ENCODE data around the gene RTN4R. TPM values are rescaled to one million over a fixed set of nuclear protein-coding genes. Genes with fewer than 3 reads are reported as not detected.

The RTN4R gene
- total RNA-seq, 2 experiments from 2014 or later, result 0.36 to 0.50 TPM

GRCh38 chr22:20238901-20239675 is 29.0 kb downstream of the RTN4R start:
- no peaks in the 10 kb centered on the region for H3K27me3 Mint-ChIP-seq
- TF ChIP-seq, protein P1, sequence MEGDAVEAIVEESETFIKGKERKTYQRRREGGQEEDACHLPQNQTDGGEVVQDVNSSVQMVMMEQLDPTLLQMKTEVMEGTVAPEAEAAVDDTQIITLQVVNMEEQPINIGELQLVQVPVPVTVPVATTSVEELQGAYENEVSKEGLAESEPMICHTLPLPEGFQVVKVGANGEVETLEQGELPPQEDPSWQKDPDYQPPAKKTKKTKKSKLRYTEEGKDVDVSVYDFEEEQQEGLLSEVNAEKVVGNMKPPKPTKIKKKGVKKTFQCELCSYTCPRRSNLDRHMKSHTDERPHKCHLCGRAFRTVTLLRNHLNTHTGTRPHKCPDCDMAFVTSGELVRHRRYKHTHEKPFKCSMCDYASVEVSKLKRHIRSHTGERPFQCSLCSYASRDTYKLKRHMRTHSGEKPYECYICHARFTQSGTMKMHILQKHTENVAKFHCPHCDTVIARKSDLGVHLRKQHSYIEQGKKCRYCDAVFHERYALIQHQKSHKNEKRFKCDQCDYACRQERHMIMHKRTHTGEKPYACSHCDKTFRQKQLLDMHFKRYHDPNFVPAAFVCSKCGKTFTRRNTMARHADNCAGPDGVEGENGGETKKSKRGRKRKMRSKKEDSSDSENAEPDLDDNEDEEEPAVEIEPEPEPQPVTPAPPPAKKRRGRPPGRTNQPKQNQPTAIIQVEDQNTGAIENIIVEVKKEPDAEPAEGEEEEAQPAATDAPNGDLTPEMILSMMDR (IDR thresholded peaks at IDR 0.05), result no peak
- H3K4me1 Mint-ChIP-seq (ENCODE audit: low read depth), result peaks cover 29% of the 10 kb centered on the region
- no peaks in the 10 kb centered on the region for H3K27me3 ChIP-seq (ENCODE audit: control insufficient read depth in 1 of 2, insufficient read depth in 2 of 2, low read length in 2 of 2)
- no peak for ATAC-seq (ENCODE audit: poor library complexity)
- H3K4me1 ChIP-seq (ENCODE audit: insufficient read depth, low read length), result peaks cover 81% of the 10 kb centered on the region
- ChIA-PET CTCF (interaction anchor here (1.0 to 1.6 kb wide), 2 partner anchors 19 to 82 kb away, joined by 3 to 7 read pairs; no protein-coding TSS in a partner anchor), POLR2A (interaction anchor here (1.1 to 2.3 kb wide), 2 partner anchors 33 to 218 kb away, joined by 3 to 8 read pairs; partner anchors contain the start of gene TANGO2)
- no peaks in the 10 kb centered on the region for H3K36me3 Mint-ChIP-seq (ENCODE audit: low read depth)
- no peak overlapping the region for H3K4me3 ChIP-seq (ENCODE audit: low read length)
- H3K4me3 Mint-ChIP-seq, result no peak overlapping the region
- peak in 3 of 14 experiments; percentile 31 to 40 (median 33) for DNase-seq
- H3K27ac ChIP-seq (ENCODE audit: low read depth in 1 of 2, low read length in 2 of 2), result peak overlapping the region; percentile 60 to 70
- intact Hi-C loops (cut with DNase I, micrococcal nuclease), result loop anchor here in 1 of 2 experiments (2.0 kb wide), 1 partner anchor 60 kb away; no protein-coding TSS in a partner anchor
- peak overlapping the region; percentile 71 for H3K27ac Mint-ChIP-seq
- H3K36me3 ChIP-seq (ENCODE audit: insufficient read depth, low read length), result no peaks in the 10 kb centered on the region
- no peaks in the 10 kb centered on the region for H3K9me3 Mint-ChIP-seq
- H3K9me3 ChIP-seq (ENCODE audit: control insufficient read depth in 1 of 2, insufficient read depth in 1 of 2, low read length in 2 of 2), result peaks cover 0 to under 1% of the 10 kb centered on the region in 2 experiments

GRCh38 chr22:20238536-20238900 is 29.6 kb downstream of the RTN4R start:
- ATAC-seq (ENCODE audit: poor library complexity) (peak; percentile 43), DNase-seq (peak in 13 of 14 experiments; percentile 27 to 78 (median 51))
- CTCF ChIA-PET, result interaction anchor here (1.0 to 1.6 kb wide), 2 partner anchors 20 to 82 kb away, joined by 3 to 7 read pairs; no protein-coding TSS in a partner anchor
- intact Hi-C loops (cut with DNase I, micrococcal nuclease), result loop anchor here in 1 of 2 experiments (2.0 kb wide), 1 partner anchor 60 kb away; no protein-coding TSS in a partner anchor
- peaks cover 23% of the 10 kb centered on the region for H3K4me1 Mint-ChIP-seq (ENCODE audit: low read depth)
- H3K27me3 ChIP-seq (ENCODE audit: control insufficient read depth in 1 of 2, insufficient read depth in 2 of 2, low read length in 2 of 2), result no peaks in the 10 kb centered on the region
- no peak overlapping the region for H3K4me3 ChIP-seq (ENCODE audit: low read length)
- H3K9me3 ChIP-seq (ENCODE audit: control insufficient read depth in 1 of 2, insufficient read depth in 1 of 2, low read length in 2 of 2), result no peaks in the 10 kb centered on the region
- peaks cover 75% of the 10 kb centered on the region for H3K4me1 ChIP-seq (ENCODE audit: insufficient read depth, low read length)
- H3K4me3 Mint-ChIP-seq, result no peak overlapping the region
- no peaks in the 10 kb centered on the region for H3K36me3 Mint-ChIP-seq (ENCODE audit: low read depth)
- POLR2A ChIA-PET, result interaction anchor here (1.1 to 2.3 kb wide), 2 partner anchors 32 to 218 kb away, joined by 3 to 8 read pairs; partner anchors contain the start of gene TANGO2
- no peaks in the 10 kb centered on the region for H3K27me3 Mint-ChIP-seq
- H3K27ac Mint-ChIP-seq, result peak overlapping the region; percentile 71
- H3K27ac ChIP-seq (ENCODE audit: low read depth in 1 of 2, low read length in 2 of 2), result peak overlapping the region; percentile 60 to 70
- TF ChIP-seq, protein P1 (IDR thresholded peaks at IDR 0.05), result peak; percentile 26
- no peaks in the 10 kb centered on the region for H3K9me3 Mint-ChIP-seq
- no peaks in the 10 kb centered on the region for H3K36me3 ChIP-seq (ENCODE audit: insufficient read depth, low read length)

GRCh38 chr22:20237480-20238440 is 30.4 kb downstream of the RTN4R start:
- H3K4me1 ChIP-seq (ENCODE audit: insufficient read depth, low read length), result peaks cover 68% of the 10 kb centered on the region
- DNase-seq (peak; percentile 24 to 81 (median 52)), ATAC-seq (ENCODE audit: poor library complexity) (peak; percentile 81)
- H3K9me3 ChIP-seq (ENCODE audit: control insufficient read depth in 1 of 2, insufficient read depth in 1 of 2, low read length in 2 of 2), result no peaks in the 10 kb centered on the region
- H3K27ac ChIP-seq (ENCODE audit: low read depth in 1 of 2, low read length in 2 of 2), result peak overlapping the region in 1 of 2 donors; percentile 61
- TF ChIP-seq, protein P1 (IDR thresholded peaks at IDR 0.05), result no peak
- intact Hi-C loops (cut with DNase I, micrococcal nuclease), result loop anchor here in 1 of 2 experiments (2.0 kb wide), 1 partner anchor 61 kb away; no protein-coding TSS in a partner anchor
- H3K27me3 ChIP-seq (ENCODE audit: control insufficient read depth in 1 of 2, insufficient read depth in 2 of 2, low read length in 2 of 2), result no peaks in the 10 kb centered on the region
- Mint-ChIP-seq H3K27ac (peak overlapping the region; percentile 71), H3K27me3 (no peaks in the 10 kb centered on the region), H3K9me3 (no peaks in the 10 kb centered on the region), H3K4me1 (ENCODE audit: low read depth) (peaks cover 16% of the 10 kb centered on the region), H3K4me3 (no peak overlapping the region), H3K36me3 (ENCODE audit: low read depth) (no peaks in the 10 kb centered on the region)
- POLR2A ChIA-PET, result interaction anchor here (1.1 to 2.3 kb wide), 2 partner anchors 32 to 217 kb away, joined by 3 to 8 read pairs; partner anchors contain the start of gene TANGO2
- no peak overlapping the region for H3K4me3 ChIP-seq (ENCODE audit: low read length)
- CTCF ChIA-PET, result interaction anchor here (1.6 kb wide), 1 partner anchor 81 kb away, joined by 7 read pairs; no protein-coding TSS in a partner anchor
- H3K36me3 ChIP-seq (ENCODE audit: insufficient read depth, low read length), result no peaks in the 10 kb centered on the region
